Activated T-helper 9 cell treated with anti-CD3 and anti-CD28 coated beads, Interleukin-2, amount 50 U/mL, for 16 hours (primary cell): Measurements from ENCODE around the gene EXTL1.
"Not testable (repeated sequence)": the region's sequence is repeated elsewhere in the genome, so short reads cannot be mapped to it uniquely, and the experiment has no call there.

ENCODE experiments used
- DNase-seq: peaks from one replicate; pipeline ENCODE4 v3.0.0-alpha.2; 2020; ENCODE audit warnings: low read depth

Gene EXTL1, protein sequence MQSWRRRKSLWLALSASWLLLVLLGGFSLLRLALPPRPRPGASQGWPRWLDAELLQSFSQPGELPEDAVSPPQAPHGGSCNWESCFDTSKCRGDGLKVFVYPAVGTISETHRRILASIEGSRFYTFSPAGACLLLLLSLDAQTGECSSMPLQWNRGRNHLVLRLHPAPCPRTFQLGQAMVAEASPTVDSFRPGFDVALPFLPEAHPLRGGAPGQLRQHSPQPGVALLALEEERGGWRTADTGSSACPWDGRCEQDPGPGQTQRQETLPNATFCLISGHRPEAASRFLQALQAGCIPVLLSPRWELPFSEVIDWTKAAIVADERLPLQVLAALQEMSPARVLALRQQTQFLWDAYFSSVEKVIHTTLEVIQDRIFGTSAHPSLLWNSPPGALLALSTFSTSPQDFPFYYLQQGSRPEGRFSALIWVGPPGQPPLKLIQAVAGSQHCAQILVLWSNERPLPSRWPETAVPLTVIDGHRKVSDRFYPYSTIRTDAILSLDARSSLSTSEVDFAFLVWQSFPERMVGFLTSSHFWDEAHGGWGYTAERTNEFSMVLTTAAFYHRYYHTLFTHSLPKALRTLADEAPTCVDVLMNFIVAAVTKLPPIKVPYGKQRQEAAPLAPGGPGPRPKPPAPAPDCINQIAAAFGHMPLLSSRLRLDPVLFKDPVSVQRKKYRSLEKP

DNA sequence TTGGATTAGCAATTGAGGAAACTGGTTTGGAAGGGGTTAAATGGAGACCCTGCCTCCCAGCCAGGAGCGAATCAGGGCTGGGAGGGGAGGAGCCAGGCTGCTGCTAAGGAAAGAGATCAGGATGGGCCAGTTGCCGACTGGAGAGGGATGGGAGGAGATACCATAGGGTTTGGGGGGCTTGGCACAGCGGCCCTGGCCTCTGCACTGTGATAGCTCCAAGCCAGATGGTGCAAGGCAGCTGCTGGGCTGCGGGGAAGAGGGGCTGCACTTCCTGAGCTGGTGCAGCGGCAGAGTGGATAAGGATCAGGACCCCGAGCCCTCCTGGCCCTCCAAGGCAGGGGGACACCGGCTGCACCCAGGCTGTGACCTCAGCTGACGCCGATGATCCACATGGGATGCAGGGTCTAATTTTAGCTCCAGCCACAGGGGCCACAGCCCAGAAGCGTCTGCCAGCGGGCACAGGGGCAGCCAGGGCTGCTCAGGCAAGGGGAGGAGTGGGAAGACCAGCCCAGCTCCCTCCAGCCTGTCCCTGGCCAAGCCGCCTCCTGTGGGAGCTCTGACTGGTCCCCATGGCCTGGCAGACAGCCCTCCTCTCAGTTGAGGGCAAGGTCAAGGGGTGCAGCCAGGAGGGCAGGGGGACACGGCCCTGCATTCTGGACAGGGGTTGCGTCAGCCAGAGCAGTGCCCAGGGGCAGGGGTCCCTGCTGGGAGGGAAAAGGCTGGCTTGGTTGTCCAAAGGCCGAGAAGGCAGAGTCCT lies at the start of gene EXTL1:
Gene EXTL1 (plus strand): TSS at position 129 of the 757 bp plus-strand sequence. CDS start 872 bp downstream, outside the sequence.
- no peak for DNase-seq

DNA sequence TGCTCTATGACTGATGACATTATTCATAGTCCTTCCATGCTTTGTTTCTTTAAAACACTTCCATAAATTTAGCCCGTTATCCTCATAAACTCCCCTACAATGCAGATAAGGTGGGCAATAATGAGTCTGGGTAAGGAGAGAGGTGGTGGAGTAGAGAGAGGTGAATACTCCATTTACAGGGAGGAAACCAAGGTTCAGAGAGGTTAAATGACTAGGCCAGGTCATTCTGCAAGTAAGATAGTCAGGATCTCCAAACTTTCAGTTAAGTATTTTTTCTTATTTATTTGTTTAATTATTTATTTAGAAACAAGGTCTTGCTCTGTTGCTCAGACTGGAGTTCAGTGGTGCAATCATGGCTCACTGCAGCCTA lies 49.8 kb upstream of the EXTL1 start:
- no peak for DNase-seq

DNA sequence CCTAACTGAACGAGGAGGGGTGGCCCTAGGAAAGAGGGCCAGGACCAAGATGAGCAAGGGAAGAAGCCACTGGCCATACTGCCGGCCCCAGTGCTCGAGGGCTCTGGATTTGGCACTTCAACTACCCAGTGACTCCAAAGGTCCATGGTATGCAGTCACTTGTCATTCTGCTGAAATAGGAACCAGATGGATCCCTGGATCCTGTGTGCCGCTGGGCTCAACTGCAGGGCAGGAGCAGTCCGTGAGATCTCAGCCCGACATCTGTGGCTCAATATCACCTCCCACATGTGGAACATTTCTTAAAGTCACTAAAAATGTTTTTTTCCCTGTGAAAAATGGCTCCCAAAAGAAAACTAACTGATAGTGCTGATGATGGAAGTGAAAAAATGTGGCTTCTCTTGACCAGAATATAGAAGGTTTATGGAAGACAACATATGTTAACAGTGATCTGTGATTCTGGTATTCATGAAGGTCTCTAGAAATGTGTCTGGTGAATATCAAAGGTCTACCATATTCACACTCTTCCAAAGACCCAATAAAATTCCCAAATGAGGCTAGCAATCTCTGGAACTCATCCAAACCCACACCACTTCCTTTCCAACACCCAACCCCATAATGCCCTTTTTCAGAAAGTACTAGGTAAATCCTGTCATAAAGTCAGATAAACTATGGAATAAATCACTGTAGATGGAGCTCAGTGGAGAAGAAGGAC lies 47.8 kb upstream of the EXTL1 start:
- no peak for DNase-seq

DNA sequence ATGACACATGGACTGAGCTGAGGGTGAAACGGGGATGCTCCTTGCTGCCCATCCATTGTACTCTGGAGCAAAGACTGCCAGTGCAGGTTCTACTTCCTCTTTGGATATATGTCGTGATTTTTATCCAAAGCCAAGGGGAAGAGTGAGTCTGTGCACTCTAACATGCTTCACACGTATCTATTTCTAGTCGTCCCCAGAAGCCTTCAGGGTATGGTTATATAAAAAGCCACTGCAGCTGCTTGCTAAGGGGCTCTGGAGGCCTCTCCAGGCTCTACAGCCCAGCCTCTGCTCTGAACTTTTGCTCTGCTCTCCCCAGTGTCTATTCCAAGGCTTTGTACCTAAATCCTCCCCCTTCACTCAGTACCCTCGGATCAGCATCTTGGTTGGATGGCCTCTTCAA lies 43.8 kb upstream of the EXTL1 start:
- no peak for DNase-seq

DNA sequence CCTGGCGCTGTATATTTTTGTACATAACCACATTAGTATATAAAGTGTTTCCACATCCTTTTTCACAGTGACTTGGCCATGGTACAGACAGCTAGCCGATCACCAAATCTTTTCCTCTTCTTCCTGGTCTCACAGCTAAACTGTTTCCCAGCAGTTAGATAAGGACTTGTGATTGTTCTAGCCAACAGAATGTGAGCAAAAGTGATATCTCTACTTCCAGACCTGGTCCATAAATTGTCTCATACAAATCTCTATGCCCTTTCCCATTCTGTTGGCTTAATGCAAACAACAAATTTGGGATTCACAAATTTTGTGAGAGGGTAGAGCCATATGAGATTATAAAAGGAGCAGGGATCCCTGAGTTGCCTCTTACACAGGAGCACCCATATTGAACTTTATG lies 43.2 kb upstream of the EXTL1 start:
- no peak for DNase-seq

DNA sequence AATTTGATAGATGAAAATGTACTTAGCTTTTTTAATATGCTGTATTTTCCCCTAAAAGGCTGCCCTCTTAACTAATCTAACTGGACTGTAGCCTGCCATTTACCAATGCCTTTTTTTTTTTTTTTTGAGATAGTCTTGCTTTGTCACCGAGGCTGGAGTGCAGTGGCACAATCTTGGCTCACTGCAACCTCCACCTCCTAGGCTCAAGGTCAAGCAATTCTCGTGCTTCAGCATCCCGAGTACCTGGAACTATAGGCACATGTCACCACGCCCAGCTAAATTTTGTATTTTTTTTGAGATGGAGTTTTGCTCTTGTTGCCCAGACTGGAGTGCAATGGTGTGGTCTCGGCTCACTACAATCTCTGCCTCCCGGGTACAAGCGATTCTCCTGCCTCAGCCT lies 42.4 kb upstream of the EXTL1 start:
- DNase-seq = no peak

DNA sequence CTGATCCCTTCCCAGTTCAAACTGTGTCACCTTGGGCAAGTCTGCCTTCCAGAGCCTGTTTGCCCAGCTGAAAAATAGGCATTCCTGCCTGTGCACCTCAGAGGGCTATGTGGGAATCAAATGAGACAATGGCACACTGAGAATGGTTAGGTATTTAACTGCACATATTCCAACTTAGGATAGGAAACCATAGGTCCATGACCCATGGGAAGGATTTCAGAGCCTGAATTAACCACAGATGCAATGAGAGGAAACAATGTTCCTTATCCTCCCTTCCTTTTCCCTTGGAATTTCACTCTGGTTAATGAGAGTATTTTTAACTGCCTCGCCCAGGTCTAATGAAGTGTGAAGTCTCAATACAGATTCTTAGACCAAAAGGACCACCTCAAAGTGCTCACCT lies 36.4 kb upstream of the EXTL1 start:
- DNase-seq = no peak

DNA sequence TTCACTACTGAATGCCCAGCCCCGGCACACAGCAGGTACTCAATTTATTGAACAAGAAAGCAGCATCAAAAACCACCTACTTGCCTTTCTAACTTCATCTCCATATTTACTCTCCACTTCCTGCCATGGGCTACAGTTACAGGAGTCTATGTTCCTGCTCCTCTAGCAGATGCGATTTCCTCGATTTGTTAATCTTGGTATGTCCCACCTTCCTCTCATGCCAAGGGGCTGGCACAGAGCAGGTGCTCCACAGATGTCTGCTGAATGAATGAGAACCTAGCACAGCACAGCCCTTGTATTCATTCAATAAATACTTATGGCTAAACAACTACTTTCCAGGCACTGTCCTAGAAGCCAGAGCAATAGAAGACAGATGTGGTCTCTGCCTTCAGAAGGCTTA lies 35.9 kb upstream of the EXTL1 start:
- DNase-seq = no peak

DNA sequence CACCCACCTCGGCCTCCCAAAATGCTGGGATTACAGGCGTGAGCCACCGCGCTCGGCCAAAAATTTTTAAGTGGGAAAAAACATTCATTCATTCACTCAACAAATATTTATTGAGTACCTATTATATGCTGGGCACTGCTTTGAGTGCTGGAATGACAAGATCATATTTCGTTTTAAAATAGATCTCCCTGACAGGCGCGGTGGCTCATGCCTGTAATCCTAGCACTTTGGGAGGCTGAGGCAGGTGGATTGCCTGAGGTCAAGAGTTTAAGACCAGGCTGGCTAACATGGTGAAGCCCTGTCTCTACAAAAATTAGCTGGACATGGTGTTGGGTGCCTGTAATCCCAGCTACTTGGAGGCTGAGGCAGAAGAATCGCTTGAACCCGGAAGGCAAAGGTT lies 34.8 kb upstream of the EXTL1 start:
- DNase-seq = not testable (repeated sequence)

DNA sequence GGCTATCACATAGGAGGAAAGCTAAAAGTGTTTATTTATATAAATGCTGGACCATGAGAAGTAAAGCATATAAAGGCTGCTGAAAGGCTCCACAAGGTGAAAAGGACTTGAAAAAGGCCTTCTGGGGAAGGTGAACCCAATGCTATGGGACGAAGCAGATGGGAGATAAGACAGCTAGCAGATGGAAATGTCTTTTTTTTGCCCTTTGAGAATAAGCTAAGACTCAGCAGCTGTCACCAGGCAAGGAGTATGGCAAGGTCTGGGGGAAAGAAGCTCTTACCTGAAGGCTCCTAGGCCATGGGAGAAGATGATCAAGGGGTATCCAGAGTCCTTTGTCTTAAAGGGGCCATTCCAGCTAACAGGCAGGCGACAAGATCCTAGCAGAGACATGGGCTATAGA lies 33.6 kb upstream of the EXTL1 start:
- DNase-seq = no peak

DNA sequence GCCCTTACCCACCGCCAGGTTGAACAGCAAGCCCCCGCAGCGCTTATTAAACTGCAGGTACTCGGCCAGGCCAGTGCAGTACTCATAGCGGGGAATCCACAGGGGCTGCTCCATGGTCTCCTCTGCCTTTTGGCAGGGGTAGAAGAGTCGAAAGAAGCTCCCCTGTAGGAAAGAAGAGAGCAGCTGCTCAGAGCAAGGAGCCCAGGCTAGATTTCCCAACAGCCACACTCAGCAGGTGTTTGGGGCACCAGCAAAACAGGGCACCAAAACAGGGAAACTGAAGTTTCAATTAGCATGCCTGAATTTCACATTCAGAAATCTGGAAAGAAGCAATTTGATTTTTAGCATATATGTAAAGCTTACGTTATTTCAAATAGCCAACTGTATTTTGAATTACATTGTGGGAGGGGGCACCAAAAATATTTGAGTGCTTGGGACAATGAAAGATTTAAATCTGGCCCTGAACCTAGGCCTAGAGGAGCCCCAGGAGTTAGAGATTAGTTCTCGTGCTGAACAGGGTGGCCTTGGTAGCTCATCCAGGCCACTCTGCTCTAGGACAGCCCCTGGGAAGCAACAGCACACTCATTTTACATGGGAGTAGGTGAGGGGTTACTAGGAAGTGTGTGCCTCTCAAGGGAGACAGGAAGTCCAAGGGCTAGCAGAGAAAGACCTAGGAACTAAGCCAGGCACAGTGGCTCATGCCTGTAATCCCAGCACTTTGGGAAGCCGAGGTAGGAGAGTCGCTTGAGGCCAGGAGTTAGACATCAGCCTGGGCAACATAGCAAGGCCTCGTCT lies 31.9 kb upstream of the EXTL1 start:
- DNase-seq = no peak

DNA sequence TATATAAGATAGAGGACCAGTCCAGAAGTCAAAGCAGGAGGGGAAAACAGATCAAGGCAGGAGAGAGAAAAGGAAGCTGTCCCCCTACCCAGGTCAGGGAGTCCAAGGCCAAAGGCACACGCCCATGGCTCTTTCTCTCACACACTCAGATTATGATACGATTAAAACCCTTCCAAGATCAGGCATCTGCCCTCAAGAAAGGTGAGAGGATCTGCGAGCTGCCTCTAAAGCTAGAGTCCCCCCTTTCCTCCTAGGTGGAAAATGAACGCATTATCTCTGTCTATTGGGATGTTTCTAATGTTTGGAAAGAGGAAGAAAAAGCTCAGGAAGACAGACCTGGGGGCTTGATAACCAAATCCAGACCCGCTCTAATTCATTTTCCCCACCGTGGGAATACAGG lies 31.3 kb upstream of the EXTL1 start:
- no peak for DNase-seq

DNA sequence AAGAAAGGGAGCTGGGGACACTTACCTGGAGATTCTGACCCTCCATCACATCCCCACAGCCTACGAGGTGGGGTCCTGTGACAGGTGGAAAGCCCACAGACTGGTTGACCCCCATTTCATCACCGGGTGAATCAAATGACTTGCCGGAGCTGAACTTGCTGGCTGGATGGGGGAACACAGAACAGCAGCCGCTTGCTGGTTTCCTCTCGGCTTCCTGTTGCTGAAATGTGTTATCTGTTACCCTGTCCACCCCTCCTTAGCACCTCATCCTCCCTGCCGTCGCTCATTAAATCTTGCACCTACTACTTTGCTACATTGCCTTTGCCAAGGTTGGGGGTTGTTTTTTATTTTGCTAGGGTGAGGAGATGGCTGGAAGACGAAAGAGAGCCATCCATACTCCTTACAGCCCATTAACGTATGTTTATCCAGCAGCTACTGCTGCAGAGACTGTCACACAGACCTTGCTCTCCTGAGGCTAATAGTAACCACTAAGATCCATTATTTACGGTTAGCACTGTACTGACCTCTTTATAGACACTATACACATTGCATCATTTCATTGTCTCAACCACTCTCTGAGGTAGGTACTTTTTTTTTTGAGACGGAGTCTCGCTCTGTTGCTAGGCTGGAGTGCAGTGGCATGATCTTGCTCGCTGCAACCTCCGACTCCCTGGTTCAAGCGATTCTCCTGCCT lies 30.7 kb upstream of the EXTL1 start:
- DNase-seq = no peak

DNA sequence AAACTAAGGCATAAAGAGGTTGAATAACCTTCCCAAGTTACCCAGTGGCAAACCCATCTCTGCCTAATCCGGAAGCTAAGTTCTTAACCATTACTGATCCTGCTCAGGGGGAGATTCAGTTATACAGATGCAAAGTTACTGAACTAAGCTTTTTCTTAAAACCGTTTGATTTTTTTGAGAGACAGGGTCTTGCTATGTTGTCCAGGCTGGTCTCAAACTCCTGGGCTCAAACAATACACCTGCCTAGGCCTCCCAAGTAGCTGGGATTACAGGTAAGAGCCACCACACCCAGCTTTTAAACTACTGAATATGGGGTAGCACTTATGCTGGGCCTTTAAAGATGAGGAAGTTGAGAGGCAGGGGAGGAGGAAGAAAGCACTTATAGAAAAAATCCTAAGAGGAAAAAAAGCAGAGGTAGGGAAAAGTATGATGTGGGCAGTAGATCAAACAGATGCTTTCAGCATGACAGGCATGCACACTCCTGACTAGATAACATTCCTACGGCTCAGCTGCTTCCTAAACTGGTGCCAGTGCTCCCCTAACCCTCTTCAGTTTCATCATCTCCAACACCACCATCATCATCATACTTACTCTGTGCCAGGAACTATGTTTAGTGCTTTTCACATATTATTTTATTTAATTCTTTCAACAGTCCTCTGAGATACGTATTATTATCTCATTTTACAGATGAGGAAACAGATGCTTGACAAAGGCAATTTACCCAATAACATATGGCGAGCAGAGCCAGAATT lies 29.5 kb upstream of the EXTL1 start:
- DNase-seq = no peak

DNA sequence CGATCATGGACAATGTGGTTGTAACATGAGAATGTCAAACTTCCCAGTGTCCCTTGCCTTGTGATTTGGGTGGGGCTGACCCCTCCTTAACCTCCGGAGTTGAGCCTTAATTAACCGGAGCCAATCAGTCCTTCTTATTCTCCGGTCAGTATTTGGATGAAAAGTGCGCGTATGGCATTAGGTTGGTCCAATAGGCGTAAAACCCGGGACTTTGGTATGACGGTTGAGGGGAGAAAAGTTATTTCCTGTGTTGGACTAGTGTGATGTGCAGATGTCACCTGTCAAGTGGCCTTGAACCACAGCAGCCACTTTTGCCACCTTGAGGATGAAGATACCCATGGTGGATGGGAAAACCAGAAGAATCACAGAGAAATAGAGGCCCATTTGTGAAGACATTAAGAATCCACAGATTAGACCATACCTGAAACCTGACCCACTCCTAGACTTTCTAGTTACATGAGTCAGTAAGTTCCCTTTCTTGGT lies 28.8 kb upstream of the EXTL1 start:
- DNase-seq = no peak

DNA sequence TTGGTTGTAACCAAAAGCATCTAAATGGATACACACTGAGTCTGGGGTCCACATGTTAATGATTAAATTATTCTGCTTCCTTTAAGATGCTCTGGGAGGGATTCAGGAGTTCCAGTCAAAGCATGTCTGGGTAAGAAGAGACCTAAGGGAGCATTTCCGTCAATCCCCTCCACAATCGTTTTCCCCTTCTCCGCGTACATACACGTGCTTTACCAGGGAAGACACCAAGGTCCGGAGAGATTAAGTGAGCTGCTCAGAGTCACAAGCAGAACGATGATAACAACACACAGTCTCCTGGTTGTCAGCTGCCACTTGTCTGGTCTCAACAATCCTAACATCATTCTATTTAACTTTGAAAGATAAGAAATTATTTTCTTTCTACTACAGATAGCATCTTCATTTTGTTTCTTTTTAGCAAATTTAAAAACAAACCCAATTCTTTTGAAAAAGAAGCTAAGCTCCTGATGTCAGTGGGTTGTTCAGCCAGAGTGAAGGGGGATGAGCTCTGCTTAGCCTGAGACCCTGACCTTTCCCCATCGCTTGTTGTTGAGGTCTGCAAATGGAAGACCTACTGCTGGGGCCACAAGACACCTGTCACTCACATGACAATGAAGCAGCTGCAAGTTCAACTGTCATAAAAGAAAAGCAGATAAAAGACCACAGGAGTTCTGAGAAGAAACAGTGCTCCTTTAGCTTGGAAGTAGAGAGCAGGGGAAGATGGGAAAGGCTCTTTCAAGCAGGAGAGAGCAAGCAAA lies 28.2 kb upstream of the EXTL1 start:
- DNase-seq = no peak

DNA sequence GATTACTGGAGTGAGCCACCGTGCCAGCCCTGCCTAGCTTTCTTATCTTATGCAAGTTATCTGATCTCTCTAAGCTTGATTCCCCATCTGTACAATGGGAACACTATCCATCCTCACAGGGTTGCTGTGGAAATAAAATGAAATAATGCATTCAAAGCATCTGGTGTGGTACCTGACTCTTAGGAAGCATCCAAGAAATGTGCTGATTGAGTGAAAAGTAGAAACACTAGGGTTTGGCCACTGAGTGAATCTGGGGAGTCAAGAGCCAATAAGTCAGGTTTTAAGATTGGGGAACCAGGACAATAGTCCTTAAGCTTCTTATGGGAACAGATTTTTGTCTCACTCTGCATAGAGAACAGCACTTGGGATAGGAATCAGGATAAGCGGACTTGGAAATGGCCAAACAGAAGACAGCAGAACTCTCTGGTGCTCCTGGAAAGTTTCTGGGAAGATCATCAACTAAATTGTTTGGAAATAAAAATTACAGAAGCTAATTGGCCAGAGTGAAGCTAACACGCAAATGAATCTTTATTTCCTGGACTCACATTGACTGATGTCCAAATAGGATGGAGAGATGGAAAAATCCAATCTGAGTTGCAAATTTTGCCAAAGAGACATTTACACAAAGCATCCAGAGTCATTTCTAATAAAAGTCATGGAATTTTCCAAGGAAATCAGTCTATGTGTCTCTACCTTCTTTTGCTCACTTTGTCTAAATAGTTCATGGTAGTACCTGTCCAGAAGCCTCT lies 27.0 kb upstream of the EXTL1 start:
- DNase-seq = no peak
